HG02763 (cell line): ENCODE results near the gene BRI3.

ENCODE experiments used
- ATAC-seq: cut with Tn5 transposase; IDR thresholded peaks from one replicate; pipeline ENCODE4 v1.9.1; 2021; ENCODE audit warnings: mild to moderate bottlenecking, moderate library complexity; ENCODE audit not compliant: unreplicated experiment

The BRI3 gene

DNA sequence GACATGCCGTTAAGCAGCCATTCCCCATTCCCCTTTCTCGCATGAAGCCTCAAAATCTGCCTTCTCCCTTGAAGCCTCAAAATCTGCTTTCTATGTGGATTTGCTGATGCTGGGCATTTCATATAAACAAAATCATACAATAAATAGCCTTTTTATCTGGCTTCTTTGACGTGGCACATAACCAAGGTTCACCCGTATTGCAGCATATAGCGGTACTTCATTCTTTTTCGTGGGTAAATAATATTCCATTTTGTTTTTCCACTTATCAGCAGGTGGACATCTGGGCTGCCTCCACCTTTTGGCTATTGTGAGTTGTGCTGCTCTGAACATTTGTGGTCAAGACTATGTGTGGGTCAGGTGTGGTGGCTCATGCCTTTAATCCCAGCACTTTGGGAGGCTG lies 57.0 kb downstream of the BRI3 start:
- no peak for ATAC-seq

DNA sequence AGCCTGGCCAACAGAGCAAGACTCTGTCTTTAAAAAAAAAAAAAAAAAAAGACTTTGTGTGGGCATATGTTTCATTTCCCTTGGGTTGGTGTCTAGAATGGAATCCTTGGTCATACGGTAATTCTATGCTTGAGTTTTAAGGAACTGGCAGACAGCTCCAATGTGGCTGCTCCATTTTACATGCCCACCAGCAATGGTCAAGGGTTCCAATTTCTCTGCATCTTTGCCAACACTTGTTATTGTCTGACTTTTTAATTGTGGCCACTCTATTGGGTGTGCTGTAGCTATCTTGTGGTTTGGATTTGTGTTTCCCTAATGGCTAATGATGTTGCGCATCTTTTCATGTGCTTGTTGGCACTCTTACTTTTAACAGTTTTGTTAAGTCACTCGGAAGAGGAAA lies 57.6 kb downstream of the BRI3 start:
- ATAC-seq: no peak

DNA sequence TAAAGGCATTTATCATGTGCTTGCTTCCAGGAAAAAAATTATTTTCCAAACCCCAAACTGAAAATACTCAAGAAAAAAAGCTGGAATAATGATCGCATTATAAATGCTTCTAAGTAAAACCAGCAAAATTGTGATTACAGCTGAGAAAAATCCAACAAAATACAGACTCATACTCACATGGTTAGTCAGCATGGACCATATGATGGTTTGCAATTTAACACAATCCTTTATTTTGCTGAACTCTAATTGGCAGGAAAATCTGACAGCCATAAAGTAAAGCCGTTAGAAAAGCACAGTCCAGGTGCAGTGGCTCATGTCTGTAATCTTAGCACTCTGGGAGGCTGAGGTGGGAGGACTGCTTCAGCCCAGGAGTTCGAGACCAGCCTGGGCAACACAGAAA lies 59.6 kb downstream of the BRI3 start:
- ATAC-seq: no peak
